Colonic mucosa (tissue), 4 donors: ENCODE measurements around the gene RUFY3. TPM values are rescaled to one million over a fixed set of nuclear protein-coding genes. Genes with fewer than 3 reads are reported as not detected.

Experiments used
- DNase-seq: peaks from one replicate; pipeline ENCODE4 v3.0.0-alpha.2; 2020
- H3K27ac ChIP-seq: fragments of 200-600 bp; one replicate; pipeline ENCODE4 v1.8.0; 2021
- H3K27me3 ChIP-seq: fragments of 200-600 bp; one replicate; pipeline ENCODE4 v1.8.0; 2021
- H3K36me3 ChIP-seq: fragments of 200-600 bp; one replicate; pipeline ENCODE4 v1.8.0; 2021
- H3K4me1 ChIP-seq: fragments of 200-600 bp; one replicate; pipeline ENCODE4 v1.8.0; 2021; ENCODE audit warnings: mild to moderate bottlenecking
- H3K4me3 ChIP-seq: fragments of 200-600 bp; one replicate; pipeline ENCODE4 v1.8.0; 2021
- H3K9ac ChIP-seq, 2 donors: one replicate each; pipeline ENCODE4 v1.7.0; 2013; ENCODE audit warnings: control low read depth in 2 of 2, low read depth in 2 of 2, low read length in 2 of 2
- H3K9me3 ChIP-seq: fragments of 200-600 bp; one replicate; pipeline ENCODE4 v1.8.0; 2021
- CTCF ChIP-seq: fragments of 200-600 bp; IDR thresholded peaks from one replicate; pipeline ENCODE4 v1.8.0; 2022; ENCODE audit warnings: antibody characterized with exemption, mild to moderate bottlenecking
- intact Hi-C: fragments of 100-400 bp; cut with DNase I; formaldehyde crosslinking; loops from one replicate; pipeline ENCODE4 v1.14.1; 2022
- total RNA-seq, 2 donors: library from RNA; stranded (reverse); fragmentation: NEBNext Ultra II Directional in 1 of 2; extraction: Animal tissue kit (Norgen Biotek cat#: 25700) in 1 of 2; gene quantifications; one replicate each; pipeline ENCODE4 v1.2.1, GENCODE V29; 2021
- donor health status: healthy.
- donor health status: DM: no; HTN: no; CAD: no.
- donor health status: DM: no; HTN: no; CAD: no.

RUFY3 gene
- total RNA-seq, 2 donors from 2014 or later, result 28.8 to 29.4 TPM

GRCh38 chr4:70709611-70710205, 12.1 kb upstream of the RUFY3 start:
- H3K4me3 ChIP-seq, result no peak overlapping the region
- H3K27me3 ChIP-seq, result no peaks in the 10 kb centered on the region
- H3K27ac ChIP-seq, result no peak overlapping the region
- no peak for TF ChIP-seq CTCF
- no peak overlapping the region for H3K9ac ChIP-seq
- no peaks in the 10 kb centered on the region for H3K4me1 ChIP-seq
- no peaks in the 10 kb centered on the region for H3K9me3 ChIP-seq
- intact Hi-C loops, result loop anchor here (10.0 kb wide), 1 partner anchor 125 kb away; the partner anchor contains the start of gene GRSF1
- DNase-seq, result no peak
- no peaks in the 10 kb centered on the region for H3K36me3 ChIP-seq

GRCh38 chr4:70711599-70711998, 10.2 kb upstream of the RUFY3 start:
- no peak for DNase-seq
- no peaks in the 10 kb centered on the region for H3K36me3 ChIP-seq
- H3K27ac ChIP-seq, result no peak overlapping the region
- H3K9ac ChIP-seq, result no peak overlapping the region
- H3K4me1 ChIP-seq, result no peaks in the 10 kb centered on the region
- no peak for TF ChIP-seq CTCF
- no peak overlapping the region for H3K4me3 ChIP-seq
- intact Hi-C loops, result loop anchor here (10.0 kb wide), 1 partner anchor 123 kb away; the partner anchor contains the start of gene GRSF1
- no peaks in the 10 kb centered on the region for H3K27me3 ChIP-seq
- H3K9me3 ChIP-seq, result no peaks in the 10 kb centered on the region

- H3K9ac ChIP-seq, result no peak overlapping the region
- no peaks in the 10 kb centered on the region for H3K36me3 ChIP-seq
- H3K27ac ChIP-seq, result no peak overlapping the region
- DNase-seq, result no peak
- no peaks in the 10 kb centered on the region for H3K4me1 ChIP-seq
- intact Hi-C loops, result loop anchor here (10.0 kb wide), 1 partner anchor 123 kb away; the partner anchor contains the start of gene GRSF1
- no peaks in the 10 kb centered on the region for H3K27me3 ChIP-seq
- no peak overlapping the region for H3K4me3 ChIP-seq
- TF ChIP-seq CTCF, result no peak
- no peaks in the 10 kb centered on the region for H3K9me3 ChIP-seq
Observed at GRCh38 chr4:70712150-70712549, 9.6 kb upstream of the RUFY3 start.

GRCh38 chr4:70712604-70713452, 8.9 kb upstream of the RUFY3 start:
- no peaks in the 10 kb centered on the region for H3K36me3 ChIP-seq
- no peak overlapping the region for H3K9ac ChIP-seq
- no peaks in the 10 kb centered on the region for H3K4me1 ChIP-seq
- no peaks in the 10 kb centered on the region for H3K9me3 ChIP-seq
- TF ChIP-seq CTCF, result no peak
- no peak for DNase-seq
- H3K27ac ChIP-seq, result no peak overlapping the region
- H3K27me3 ChIP-seq, result no peaks in the 10 kb centered on the region
- intact Hi-C loops, result loop anchor here (10.0 kb wide), 1 partner anchor 122 kb away; the partner anchor contains the start of gene GRSF1
- no peak overlapping the region for H3K4me3 ChIP-seq

- intact Hi-C loops, result loop anchor here (10.0 kb wide), 1 partner anchor 121 kb away; the partner anchor contains the start of gene GRSF1
- Histone ChIP-seq H3K36me3 (no peaks in the 10 kb centered on the region), H3K4me1 (no peaks in the 10 kb centered on the region), H3K9me3 (no peaks in the 10 kb centered on the region), H3K9ac (no peak overlapping the region), H3K27ac (no peak overlapping the region), H3K4me3 (no peak overlapping the region), H3K27me3 (no peaks in the 10 kb centered on the region)
- DNase-seq, result no peak
- TF ChIP-seq CTCF, result no peak
Observed at GRCh38 chr4:70713453-70714078, 8.2 kb upstream of the RUFY3 start.
